Measurements from ENCODE around the gene SEC61B. TPM values are rescaled to one million over a fixed set of nuclear protein-coding genes. Genes with fewer than 3 reads are reported as not detected.

SEC61B gene
- total RNA-seq, 1 donor from 2014 or later = 146 TPM

DNA sequence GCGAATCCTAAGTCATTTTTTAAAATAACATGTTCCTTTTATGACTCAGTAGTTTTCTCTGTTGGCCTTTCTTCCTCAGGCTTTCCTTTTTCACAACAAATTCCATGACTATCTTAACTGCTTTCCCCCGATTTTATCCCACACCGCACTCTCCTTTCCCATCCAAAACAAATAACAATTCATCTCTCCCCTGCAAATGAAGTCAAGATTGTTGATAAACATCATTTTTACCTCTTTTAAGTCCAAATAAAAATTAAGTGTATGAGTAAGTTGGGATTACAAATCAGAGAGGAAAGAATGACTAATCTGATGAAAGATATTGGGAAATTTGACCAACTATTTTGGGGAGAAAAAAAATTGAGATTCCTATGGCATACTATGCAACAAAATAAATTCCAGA lies 47.3 kb downstream of the SEC61B start:
- no peak for DNase-seq (ENCODE audit: low spot score)

DNA sequence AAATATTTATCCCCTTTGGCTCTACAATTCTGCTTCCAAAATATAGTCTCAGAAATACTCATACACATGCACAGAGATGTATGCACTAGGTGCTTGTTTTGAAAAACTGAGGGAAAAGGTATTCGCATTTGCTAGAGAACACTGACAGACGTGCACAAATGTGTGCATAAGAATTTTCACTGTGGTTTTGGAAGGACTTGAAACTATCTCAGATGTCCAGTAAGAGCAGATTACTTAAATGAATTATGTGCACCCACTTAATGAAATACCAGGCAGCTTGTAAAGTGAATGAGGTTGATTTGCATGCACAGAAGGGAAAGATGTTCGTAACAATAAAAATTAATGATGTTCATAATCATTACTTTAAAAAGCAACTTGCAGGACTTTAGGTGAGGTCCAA lies 48.4 kb downstream of the SEC61B start:
- DNase-seq (ENCODE audit: low spot score) = no peak

DNA sequence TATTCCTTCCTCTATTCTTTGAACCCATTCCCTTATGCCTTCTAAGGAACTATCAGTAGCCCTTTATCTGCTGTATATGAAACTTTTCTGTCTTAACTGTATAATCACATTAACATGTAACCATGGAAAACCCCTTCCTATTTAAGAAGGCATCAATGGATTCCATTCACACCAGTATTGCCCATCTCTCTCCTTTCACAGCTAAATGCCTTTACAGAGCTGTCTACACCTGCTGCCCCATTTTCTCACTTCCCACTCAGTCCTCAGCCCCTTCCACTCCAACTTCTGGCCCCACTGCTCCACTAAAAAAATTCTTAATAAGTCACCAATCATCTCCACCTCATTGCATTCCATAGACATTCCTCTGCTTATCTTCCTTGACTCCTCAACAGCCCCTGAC lies 50.8 kb downstream of the SEC61B start:
- DNase-seq (ENCODE audit: low spot score) = no peak

DNA sequence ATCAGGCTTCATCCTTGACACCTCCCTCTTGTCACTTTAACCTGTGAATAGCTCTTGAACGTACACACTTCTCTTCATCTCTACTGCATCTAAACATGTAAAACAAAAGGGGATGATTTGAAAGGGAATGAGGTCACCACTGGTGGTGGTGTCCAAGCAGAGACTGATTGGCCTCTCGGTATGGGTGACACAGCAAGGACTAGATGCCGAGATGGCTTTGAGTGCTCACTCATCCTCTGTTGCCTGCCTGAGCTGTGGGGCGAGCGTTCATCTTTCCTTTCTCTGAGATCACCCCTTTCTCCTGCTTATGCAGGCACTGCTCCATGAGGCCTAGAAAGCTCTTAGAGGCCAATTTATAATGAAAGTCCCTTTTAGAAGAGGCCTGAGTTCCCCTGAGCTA lies 51.9 kb downstream of the SEC61B start:
- no peak for DNase-seq (ENCODE audit: low spot score)

DNA sequence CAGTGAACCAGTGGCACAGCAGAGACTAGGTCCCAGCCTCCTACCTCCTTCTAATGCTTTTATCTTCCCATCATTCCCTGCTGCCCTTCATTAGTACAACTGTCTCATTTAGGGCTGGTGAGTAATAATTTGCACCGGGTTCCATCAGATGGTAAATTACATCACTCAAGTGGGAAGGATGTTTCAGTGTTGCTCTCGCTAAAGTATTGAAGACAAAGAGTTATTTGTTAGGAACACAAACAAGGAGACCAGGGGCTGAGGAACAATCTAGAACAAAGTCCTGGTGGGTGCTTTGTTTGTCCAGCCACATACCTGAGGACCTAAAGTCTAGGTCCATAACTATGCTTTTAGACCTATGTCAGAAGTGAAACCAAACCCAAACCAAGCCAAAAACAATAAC lies 52.4 kb downstream of the SEC61B start:
- DNase-seq (ENCODE audit: low spot score) = no peak

Other genes with a start within 250 kb of the SEC61B start
- gene TGFBR1, start 117.2 kb upstream of the SEC61B start, total RNA-seq = 56.2 TPM
- 37.1 TPM for gene ALG2, start 340 bp upstream of the SEC61B start, total RNA-seq

Measured in mesenteric fat pad (tissue), 1 donor.